Measurements from ENCODE around the gene SHBG. TPM values are rescaled to one million over a fixed set of nuclear protein-coding genes. Genes with fewer than 3 reads are reported as not detected.
"Not testable (repeated sequence)": the region's sequence is repeated elsewhere in the genome, so short reads cannot be mapped to it uniquely, and the experiment has no call there.

SHBG gene
- total RNA-seq, 2 donors from 2014 or later: 0.63 TPM; not detected in 1

- H3K27me3 Mint-ChIP-seq (ENCODE audit: low read depth): no peaks in the 10 kb centered on the region
- ATAC-seq (replicated peaks in 1 of 2): no peak
- H3K36me3 Mint-ChIP-seq (ENCODE audit: insufficient read depth in 2 of 2): peaks cover 0 to 14% of the 10 kb centered on the region in 2 donors
- no peaks in the 10 kb centered on the region for H3K9me3 Mint-ChIP-seq
- H3K4me3 Mint-ChIP-seq: no peak overlapping the region
- H3K4me1 Mint-ChIP-seq (ENCODE audit: low read depth): peaks cover 3% of the 10 kb centered on the region
- DNase-seq: no peak
- peak overlapping the region; percentile 7 for H3K27ac Mint-ChIP-seq
These were observed 39.2 kb upstream of the SHBG start for GRCh38 chr17:7590743-7591142.

- Mint-ChIP-seq H3K36me3 (ENCODE audit: insufficient read depth in 2 of 2) (peaks cover 0 to 15% of the 10 kb centered on the region in 2 donors), H3K4me3 (no peak overlapping the region), H3K9me3 (no peaks in the 10 kb centered on the region), H3K27me3 (ENCODE audit: low read depth) (no peaks in the 10 kb centered on the region), H3K27ac (no peak overlapping the region), H3K4me1 (ENCODE audit: low read depth) (no peaks in the 10 kb centered on the region)
- DNase-seq (no peak), ATAC-seq (replicated peaks in 1 of 2) (no peak)
These were observed 38.3 kb upstream of the SHBG start for GRCh38 chr17:7591596-7591995.

GRCh38 chr17:7592422-7593021, 37.4 kb upstream of the SHBG start:
- Mint-ChIP-seq H3K4me1 (ENCODE audit: low read depth) (no peaks in the 10 kb centered on the region), H3K36me3 (ENCODE audit: insufficient read depth in 2 of 2) (peaks cover 2 to 18% of the 10 kb centered on the region in 2 donors), H3K4me3 (no peak overlapping the region), H3K9me3 (no peaks in the 10 kb centered on the region), H3K27me3 (ENCODE audit: low read depth) (no peaks in the 10 kb centered on the region), H3K27ac (no peak overlapping the region)
- DNase-seq (no peak), ATAC-seq (replicated peaks in 1 of 2) (no peak)

- Mint-ChIP-seq H3K9me3 (no peaks in the 10 kb centered on the region), H3K36me3 (ENCODE audit: insufficient read depth in 2 of 2) (peaks cover 2 to 19% of the 10 kb centered on the region in 2 donors), H3K27me3 (ENCODE audit: low read depth) (no peaks in the 10 kb centered on the region), H3K4me1 (ENCODE audit: low read depth) (no peaks in the 10 kb centered on the region), H3K4me3 (no peak overlapping the region), H3K27ac (no peak overlapping the region)
- DNase-seq: no peak
- ATAC-seq (replicated peaks in 1 of 2): no peak
These were observed 36.6 kb upstream of the SHBG start for GRCh38 chr17:7593296-7593695.

- not testable (repeated sequence) for ATAC-seq (replicated peaks in 1 of 2); H3K4me3 Mint-ChIP-seq; H3K9me3 Mint-ChIP-seq; H3K27ac Mint-ChIP-seq; H3K4me1 Mint-ChIP-seq (ENCODE audit: low read depth); DNase-seq; H3K27me3 Mint-ChIP-seq (ENCODE audit: low read depth)
- peaks cover 7 to 41% of the 10 kb centered on the region in 2 donors for H3K36me3 Mint-ChIP-seq (ENCODE audit: insufficient read depth in 2 of 2)
These were observed 32.4 kb upstream of the SHBG start for GRCh38 chr17:7597561-7597960.

GRCh38 chr17:7606280-7606679, 23.7 kb upstream of the SHBG start:
- no peaks in the 10 kb centered on the region for H3K27me3 Mint-ChIP-seq (ENCODE audit: low read depth)
- H3K4me1 Mint-ChIP-seq (ENCODE audit: low read depth): peaks cover 17% of the 10 kb centered on the region
- no peak for ATAC-seq (replicated peaks in 1 of 2)
- peaks cover 6 to 27% of the 10 kb centered on the region in 2 donors for H3K36me3 Mint-ChIP-seq (ENCODE audit: insufficient read depth in 2 of 2)
- H3K9me3 Mint-ChIP-seq: no peaks in the 10 kb centered on the region
- H3K27ac Mint-ChIP-seq: no peak overlapping the region
- no peak for DNase-seq
- H3K4me3 Mint-ChIP-seq: no peak overlapping the region

- H3K36me3 Mint-ChIP-seq (ENCODE audit: insufficient read depth in 2 of 2): peaks cover 5 to 18% of the 10 kb centered on the region in 2 donors
- H3K4me3 Mint-ChIP-seq: no peak overlapping the region
- no peaks in the 10 kb centered on the region for H3K27me3 Mint-ChIP-seq (ENCODE audit: low read depth)
- ATAC-seq (replicated peaks in 1 of 2): no peak
- DNase-seq: no peak
- peaks cover 43% of the 10 kb centered on the region for H3K4me1 Mint-ChIP-seq (ENCODE audit: low read depth)
- H3K27ac Mint-ChIP-seq: no peak overlapping the region
- no peaks in the 10 kb centered on the region for H3K9me3 Mint-ChIP-seq
These were observed 19.3 kb upstream of the SHBG start for GRCh38 chr17:7610641-7611040.

GRCh38 chr17:7611635-7612293, 18.2 kb upstream of the SHBG start:
- ATAC-seq (replicated peaks in 1 of 2): no peak
- peak overlapping the region; percentile 15 for H3K27ac Mint-ChIP-seq
- peak overlapping the region; percentile 61 to 71 for H3K4me3 Mint-ChIP-seq
- H3K27me3 Mint-ChIP-seq (ENCODE audit: low read depth): no peaks in the 10 kb centered on the region
- no peak for DNase-seq
- peaks cover 37% of the 10 kb centered on the region for H3K4me1 Mint-ChIP-seq (ENCODE audit: low read depth)
- no peaks in the 10 kb centered on the region for H3K9me3 Mint-ChIP-seq
- peaks cover 5 to 15% of the 10 kb centered on the region in 2 donors for H3K36me3 Mint-ChIP-seq (ENCODE audit: insufficient read depth in 2 of 2)

GRCh38 chr17:7612294-7612640, 17.7 kb upstream of the SHBG start:
- H3K4me3 Mint-ChIP-seq: peak overlapping the region; percentile 61 to 71
- H3K36me3 Mint-ChIP-seq (ENCODE audit: insufficient read depth in 2 of 2): peaks cover 5 to 15% of the 10 kb centered on the region in 2 donors

GRCh38 chr17:7613769-7614424, 16.0 kb upstream of the SHBG start:
- Mint-ChIP-seq H3K4me3 (peak overlapping the region; percentile 90 to 97), H3K27me3 (ENCODE audit: low read depth) (no peaks in the 10 kb centered on the region), H3K36me3 (ENCODE audit: insufficient read depth in 2 of 2) (peaks cover 5 to 15% of the 10 kb centered on the region in 2 donors), H3K4me1 (ENCODE audit: low read depth) (peaks cover 37% of the 10 kb centered on the region), H3K9me3 (no peaks in the 10 kb centered on the region), H3K27ac (peak overlapping the region; percentile 70)
- DNase-seq (no peak), ATAC-seq (replicated peaks in 1 of 2) (no peak)

More at GRCh38 chr17:7612294-7612640, 17.7 kb upstream of the SHBG start:
- no peaks in the 10 kb centered on the region for H3K27me3 Mint-ChIP-seq (ENCODE audit: low read depth)
- H3K9me3 Mint-ChIP-seq: no peaks in the 10 kb centered on the region
- DNase-seq (no peak), ATAC-seq (replicated peaks in 1 of 2) (no peak)
- H3K27ac Mint-ChIP-seq: peak overlapping the region; percentile 15
- peaks cover 37% of the 10 kb centered on the region for H3K4me1 Mint-ChIP-seq (ENCODE audit: low read depth)

- H3K36me3 Mint-ChIP-seq (ENCODE audit: insufficient read depth in 2 of 2): peaks cover 5 to 15% of the 10 kb centered on the region in 2 donors
- peaks cover 37% of the 10 kb centered on the region for H3K4me1 Mint-ChIP-seq (ENCODE audit: low read depth)
- no peaks in the 10 kb centered on the region for H3K27me3 Mint-ChIP-seq (ENCODE audit: low read depth)
- H3K27ac Mint-ChIP-seq: peak within 1 kb of the TSS; percentile 81
- H3K9me3 Mint-ChIP-seq: no peaks in the 10 kb centered on the region
- ATAC-seq (replicated peaks in 1 of 2) (peak; percentile 94), DNase-seq (peak; percentile 98)
- peak within 1 kb of the TSS; percentile 92 to 97 for H3K4me3 Mint-ChIP-seq
These were observed 15.3 kb upstream of the SHBG start, which contains the start of gene FXR2 for GRCh38 chr17:7614425-7615264. Gene FXR2, minus strand, starts transcription at chr17:7614897. Its CDS starts 365 bp downstream, at chr17:7614532.

GRCh38 chr17:7615265-7615747, 14.6 kb upstream of the SHBG start:
- DNase-seq (no peak), ATAC-seq (replicated peaks in 1 of 2) (no peak)
- H3K9me3 Mint-ChIP-seq: no peaks in the 10 kb centered on the region
- peaks cover 36% of the 10 kb centered on the region for H3K4me1 Mint-ChIP-seq (ENCODE audit: low read depth)
- H3K27ac Mint-ChIP-seq: peak overlapping the region; percentile 81
- H3K4me3 Mint-ChIP-seq: peak overlapping the region; percentile 75 to 92
- H3K36me3 Mint-ChIP-seq (ENCODE audit: insufficient read depth in 2 of 2): peaks cover 5 to 15% of the 10 kb centered on the region in 2 donors
- H3K27me3 Mint-ChIP-seq (ENCODE audit: low read depth): no peaks in the 10 kb centered on the region

Data from activated T-cell treated with anti-CD3 and anti-CD28 coated beads, Interleukin-2, amount 50 U/mL, for 72 hours (primary cell).